Endometrium (tissue), 2 donors: ENCODE data around the gene MRTFA.

ENCODE experiments used
- FAIRE-seq: peaks from 2 replicates; lab custom pipeline; 2012; peaks lifted over from hg19 to GRCh38; lab: Jason Lieb, UNC
- donor health status: control.
- donor health status: control.

MRTFA gene

DNA sequence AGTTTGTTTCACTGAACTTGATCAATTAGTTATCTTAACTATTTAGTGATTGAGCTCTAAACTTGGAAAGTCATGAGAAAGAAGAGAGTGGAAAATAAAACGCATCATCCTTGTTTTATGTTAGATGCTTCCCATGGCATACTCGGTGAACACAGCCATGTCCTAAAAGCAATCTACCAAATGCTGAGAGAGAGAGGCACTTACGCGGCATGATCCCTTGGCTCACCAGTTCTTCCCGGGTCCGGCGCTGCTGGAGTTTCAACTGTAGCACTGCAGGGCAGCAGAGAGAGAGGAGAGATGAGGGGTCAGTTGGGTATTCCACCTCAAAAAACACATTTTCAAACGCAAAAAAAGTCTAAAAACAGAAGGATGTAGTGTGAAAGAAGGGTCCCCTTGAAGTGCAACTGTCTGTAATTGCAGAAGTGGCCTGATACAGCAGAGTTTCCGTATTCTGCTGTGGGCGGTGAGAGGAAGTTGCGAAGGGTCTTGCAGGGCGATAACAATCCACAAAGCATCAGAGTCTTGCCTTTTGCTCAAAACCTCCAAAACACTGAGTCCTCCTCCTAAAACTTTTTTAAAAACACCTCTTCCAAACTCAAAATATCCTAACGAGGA, 173.4 kb downstream of the MRTFA start:
- no peak for FAIRE-seq

DNA sequence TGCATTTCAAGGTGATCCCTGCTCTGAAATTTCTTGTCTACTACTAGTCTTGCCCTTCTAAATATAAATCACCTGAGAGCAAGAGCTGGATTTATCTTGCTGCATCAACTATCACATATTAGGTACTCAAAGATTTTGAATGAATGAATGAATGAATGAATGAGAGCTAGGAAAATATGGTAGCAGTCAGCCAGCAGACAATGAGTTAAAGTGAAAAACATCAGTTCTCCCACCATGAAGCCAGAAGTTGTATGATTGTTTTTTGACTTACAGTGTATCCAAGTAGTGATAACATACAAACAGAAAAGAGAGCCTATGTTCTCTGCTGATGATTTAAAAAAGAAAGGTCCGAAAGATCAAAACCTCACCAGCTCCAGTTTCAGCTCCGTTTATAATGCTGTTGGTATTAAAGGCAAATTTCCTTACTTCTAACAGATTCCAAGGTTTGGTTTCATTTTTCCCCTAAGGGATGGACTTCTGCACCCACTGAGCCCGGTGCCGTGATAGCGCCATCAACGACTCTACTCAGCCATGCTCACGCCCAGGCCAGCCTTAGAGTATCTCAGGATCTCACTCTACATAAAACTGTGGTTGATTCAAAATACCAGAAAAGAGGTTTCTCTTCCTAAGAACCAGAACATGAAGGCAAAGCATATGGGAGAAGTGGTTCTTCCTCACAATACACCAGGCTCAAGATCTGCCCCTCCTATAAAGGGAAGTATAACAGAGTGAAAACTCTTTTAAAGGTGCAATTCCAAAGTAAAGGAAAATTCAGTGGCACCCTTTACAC, 174.1 kb downstream of the MRTFA start:
- FAIRE-seq = no peak

DNA sequence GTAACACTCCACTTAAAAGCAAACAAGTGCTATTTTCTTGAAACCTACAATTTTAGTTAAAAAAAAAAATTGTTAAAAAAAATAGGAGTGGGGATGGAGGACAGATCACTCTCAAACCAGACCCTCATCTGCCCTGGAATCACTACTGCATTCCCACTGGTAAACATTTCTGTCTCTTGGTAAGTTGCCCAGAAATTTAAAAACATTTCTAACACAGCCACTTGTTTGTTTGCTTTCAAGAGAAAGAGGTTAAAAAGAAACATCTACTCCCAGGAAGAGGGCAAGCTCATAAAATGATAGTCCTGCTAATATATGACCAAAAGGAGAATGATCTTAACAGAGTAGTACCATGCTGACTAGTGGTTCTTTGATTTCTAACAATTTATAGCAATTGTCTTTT, 182.8 kb downstream of the MRTFA start:
- peak; percentile 98 for FAIRE-seq

DNA sequence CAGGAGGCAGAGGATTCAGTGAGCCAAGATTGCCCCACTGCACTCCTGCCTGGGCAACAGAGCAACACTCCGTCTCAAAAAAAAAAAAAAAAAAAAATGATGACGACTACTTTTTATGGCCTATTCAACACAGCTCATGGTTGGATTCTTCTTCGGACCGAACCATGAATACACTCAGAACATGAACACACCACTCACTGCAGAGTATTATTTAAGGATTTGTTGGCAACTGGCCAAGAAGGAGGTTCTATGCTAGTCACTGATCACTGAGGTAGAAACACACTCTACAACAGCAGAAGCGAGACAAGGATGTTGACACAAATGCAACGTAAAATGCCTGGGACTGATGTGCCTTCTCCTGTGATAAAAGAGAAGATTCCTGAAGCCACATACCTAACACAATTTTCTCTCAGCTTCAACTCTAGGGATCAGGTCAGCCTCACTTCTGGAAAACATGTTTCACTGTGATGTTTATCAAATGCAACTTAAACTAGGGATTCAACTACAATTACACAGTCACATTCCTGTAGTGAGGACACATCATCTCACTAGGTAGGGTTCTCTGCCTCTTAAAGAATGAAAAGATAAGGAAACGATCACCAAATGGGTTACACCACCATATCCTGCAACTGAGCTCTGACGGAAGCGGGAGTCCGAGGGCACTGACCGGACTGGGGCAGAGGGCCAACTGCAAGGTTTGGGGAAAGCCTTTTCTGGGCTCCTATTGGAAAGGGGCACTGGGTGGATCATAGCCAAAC, 183.6 kb downstream of the MRTFA start:
- no peak for FAIRE-seq

DNA sequence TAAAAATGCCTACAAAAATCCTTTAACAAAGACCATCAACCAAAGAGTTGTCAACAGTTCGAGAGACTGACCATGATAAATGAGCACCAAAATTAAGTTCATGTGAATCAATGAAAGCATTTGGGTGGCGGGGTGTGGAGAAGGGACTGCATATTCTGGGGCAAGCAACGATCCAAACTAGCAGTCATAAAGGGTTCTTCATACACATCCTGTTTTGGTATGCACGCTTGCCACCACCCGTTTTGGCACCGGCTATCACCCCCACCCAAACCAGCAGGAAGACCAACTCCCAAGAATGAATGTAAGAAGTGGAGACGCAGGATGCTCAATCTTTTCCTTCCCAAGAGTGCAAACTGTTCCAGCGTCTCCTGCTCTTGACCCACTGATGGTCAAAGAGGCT, 185.3 kb downstream of the MRTFA start:
- FAIRE-seq = no peak

DNA sequence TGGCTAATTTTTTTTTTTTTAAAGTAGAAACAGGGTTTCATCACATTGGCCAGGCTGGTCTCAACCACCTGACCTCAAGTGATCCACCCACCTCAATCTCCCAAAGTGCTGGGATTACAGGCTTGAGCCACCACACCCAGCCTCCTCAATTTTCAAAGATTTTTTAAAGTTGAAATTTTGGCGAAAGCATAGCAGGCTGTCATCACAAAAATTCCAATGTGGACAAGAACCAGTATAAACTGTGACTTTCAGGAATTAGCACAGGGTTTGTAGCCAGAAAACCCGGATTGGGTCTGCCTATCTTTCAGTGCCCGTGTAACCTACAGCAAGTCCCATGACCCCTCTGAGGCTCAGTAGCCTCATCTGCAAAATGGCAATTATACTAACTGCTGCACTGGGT, 185.9 kb downstream of the MRTFA start:
- FAIRE-seq = no peak

DNA sequence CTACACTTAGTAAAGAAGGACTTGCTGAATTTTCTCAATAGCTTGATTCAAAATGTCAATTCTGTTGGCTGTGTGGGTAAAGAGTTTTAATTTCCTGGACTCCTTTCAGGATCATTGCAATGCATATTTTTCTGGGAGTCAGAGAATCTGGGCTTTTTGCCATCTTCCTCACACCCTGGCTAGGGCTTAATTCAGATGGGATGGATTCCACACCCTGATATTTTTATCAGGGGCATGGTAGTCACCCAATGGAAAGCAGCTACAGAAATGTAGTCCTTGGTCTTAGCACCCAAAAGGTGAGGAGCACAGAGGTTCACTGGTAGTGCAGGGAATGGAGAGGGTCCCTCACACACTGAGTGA, 186.9 kb downstream of the MRTFA start:
- FAIRE-seq = no peak

DNA sequence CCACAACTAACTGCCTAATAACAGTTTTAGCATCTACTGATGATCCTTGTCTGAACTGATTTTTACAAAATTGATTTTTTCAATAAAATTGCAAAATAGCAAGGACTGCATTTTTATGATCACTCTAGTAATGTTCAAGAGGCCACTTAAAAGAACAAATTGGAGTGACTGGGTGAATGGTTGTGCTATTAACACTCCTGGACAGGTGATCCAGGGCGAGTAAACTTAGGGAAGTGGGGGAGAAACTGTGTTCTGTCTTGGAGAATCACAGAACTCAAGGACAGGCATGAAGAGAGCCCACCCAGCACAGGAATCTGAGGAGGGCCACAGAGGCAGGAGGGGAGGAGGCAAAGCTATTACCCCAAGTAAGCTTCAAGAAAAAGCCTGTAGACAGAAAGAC, 190.3 kb downstream of the MRTFA start:
- no peak for FAIRE-seq

DNA sequence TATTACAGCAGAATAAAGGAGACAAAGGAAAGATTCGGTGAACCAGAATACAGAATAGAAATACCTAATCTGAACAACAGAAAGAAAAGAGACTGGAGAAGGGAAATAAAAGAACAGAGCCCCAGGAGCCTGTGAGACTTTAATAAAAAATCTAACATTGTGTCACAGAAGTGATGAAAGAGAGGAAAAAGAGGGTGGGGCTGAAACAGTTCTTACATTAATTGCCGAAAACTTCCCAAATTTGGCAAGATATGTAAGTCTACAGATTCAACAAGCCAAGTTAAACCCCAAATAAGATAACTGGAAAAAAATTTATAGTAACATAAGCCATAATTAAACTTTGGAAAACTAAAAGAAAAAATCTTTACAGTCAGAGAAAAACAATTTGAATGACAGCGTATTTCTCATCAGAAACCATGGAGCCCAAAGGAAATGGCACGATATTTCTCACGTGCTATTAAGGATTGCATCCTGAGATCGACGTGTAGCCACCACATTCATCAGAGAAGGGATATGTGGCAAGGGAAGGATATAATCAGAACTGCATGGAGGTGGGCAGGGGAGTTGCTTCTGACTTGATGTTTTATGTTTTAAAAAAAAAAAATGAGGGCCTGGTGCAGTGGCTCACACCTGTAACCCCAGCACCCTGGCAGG, 192.2 kb downstream of the MRTFA start:
- no peak for FAIRE-seq

DNA sequence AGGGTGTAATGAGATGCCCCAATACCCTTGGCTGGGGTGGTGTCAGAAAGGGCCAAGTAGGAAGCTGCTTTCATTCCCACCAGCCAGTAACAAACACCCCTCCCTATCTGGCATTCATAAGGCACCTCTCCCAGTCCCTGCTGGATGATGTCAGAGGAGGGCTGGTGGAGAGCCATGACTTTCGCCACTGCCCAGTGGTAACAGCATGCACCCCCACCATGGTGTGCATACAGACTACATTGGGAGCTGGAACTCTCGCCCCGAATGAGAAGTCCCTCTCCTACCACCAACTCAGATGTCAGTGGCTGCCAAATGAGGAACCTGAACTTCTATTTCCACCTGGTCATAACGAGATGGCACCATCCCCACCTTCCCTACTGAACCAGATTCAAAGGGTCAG, 192.8 kb downstream of the MRTFA start:
- no peak for FAIRE-seq

DNA sequence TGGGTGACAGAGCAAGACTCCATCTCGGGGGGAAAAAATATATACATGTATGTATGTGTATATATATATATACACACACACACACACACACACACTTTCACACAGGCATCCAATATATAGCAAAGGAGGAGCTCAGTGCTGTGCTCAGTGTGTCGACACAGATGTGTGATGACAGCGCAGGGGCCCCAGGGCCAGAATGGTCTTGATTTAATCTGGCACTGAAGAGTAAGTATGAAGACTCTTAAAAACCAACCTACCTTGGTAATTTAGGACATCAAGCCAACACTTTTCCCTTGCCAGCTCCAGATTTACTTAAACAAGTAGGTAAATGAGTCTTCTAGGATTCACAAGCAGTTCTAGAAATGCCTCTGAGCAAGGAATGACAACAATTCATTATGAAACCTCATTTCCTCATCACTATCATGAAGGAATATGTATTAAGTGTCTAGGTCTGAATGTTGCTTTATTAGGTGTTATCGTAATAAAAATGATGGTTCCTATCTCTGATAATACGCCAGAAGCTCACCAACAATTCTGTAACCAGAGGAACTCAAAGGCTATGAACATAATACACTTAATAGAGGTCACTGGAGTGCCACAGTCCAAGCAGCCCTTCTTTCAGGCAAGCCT, 194.6 kb downstream of the MRTFA start:
- FAIRE-seq = no peak

DNA sequence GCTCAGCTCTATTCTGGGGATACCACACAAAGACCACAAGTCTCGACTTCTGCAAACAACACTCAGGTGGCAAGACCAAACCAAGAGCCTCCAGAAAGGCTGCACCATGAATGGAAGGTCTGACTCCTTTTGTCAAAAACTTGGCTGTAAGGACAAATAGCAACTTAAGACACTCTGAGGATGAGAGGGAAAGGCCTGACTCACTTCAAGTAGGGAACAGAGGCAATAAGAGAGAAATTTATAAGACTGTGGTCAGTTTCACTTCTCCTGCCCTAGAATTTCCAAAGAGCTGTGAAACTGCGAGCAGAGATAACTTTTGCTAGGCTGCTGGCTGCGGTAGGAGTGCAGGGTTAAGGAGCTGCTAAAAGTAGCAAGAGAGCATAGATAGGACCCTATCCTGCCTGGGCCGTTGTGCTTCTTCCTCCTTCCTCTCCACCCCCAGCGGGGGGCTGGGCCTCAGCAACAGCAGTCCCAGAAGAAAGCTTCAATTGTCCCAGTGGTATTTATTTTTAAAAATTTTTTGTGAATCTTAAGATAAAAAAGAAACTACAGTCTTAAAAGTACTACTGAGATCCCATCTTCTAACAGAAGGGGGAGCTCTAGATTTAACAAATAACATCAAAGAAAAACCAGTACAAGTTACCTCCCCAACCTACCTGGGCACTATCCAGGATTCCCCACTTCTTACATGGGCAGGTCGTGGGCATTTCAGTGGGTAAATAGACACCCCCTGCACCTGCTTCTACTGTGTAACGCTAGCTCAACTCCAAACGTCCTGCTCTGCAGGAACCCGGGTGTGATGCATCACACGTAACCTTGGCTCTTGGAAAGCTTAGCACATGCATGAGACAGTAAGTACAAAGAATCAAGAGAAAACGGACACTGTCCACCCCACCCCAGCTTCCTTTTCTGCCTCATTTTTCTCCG, 199.8 kb downstream of the MRTFA start:
- FAIRE-seq = no peak

DNA sequence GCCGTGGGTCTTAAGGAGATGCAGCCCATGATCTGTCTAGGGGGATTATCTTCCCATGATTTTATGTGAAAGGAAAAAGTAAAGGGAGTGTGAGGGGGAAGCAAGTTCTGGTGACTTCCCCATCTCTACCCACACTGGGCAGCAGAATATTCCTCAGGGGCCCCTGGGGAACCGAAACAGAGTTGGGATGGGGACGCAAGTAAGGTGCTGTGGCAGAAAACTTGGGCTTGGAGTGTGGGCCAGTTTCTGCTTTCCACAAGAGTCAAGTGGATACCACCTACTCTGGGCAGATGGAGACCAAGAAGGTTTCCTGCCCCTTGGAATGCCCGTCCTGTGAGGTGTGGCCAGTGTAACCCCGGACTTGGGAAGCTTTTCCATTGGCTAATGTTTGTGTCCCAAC, 201.8 kb downstream of the MRTFA start:
- no peak for FAIRE-seq

DNA sequence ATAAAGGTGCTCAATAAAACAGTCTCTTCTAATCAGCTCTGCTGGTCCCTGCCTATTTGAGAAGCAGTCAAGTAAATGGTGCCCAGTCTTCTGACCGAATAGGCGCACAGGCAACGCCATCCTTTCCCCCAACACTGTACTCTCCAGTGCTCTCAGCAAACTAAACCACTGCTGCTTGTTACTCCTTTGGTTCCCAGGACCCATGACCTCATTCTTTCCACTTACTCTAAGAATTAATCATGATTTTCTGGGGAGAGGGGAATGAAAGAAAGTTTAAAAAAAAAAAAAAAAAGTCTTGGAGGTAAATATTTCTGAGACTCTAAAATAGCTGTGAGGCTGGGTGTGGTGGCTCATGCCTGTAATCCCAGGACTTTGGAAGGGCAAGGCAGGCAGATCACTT, 202.4 kb downstream of the MRTFA start:
- no peak for FAIRE-seq

DNA sequence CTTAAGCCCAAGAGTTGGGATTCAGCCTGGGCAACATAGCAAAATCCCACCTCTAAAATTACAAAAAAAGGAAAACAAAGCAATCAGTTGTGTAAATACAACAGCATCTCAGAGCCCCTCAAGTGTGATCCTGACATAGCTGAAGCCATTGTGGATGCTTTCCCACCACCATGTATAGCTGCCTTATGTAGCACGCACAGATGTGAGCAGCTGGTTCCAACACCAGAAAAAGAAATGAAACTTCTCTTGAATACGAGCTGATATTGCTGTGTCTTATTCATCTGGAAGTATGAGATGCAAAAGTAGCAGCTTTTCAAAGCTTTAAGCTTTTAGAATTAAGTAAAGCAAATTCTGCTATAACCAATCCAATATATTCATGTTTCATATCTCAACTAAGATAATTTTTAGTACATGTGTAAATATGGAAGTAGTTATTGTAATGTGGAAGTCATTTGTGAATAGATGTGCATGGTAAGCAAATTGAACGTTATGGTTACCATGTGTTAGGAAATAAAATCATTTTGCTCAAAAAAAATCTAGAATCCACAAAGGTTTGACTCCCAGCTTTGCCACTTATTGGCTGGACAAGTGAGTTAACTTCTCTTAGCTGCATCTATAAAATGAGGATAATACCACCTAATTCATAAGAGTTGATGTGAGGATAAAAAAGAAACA, 203.0 kb downstream of the MRTFA start:
- FAIRE-seq = no peak

DNA sequence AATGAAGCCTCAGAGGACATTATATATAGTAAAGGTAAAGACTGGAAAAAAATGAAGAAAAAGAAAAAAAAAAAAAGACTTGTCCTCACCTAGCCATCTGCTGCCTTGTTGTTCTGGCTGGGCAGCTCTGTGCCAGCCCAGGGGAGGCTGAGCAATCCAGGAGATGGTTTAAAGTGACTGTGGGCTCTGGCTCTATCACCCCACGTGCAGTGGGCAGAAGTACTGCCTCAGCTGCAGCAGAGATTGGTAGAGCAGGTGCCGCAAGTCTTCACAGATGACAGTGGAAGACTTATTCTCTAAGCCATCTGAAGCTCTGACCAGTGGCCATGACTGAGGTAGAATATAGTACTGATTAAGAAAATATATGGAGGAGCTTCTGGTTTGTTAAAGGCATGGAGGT, 203.9 kb downstream of the MRTFA start:
- FAIRE-seq = no peak

DNA sequence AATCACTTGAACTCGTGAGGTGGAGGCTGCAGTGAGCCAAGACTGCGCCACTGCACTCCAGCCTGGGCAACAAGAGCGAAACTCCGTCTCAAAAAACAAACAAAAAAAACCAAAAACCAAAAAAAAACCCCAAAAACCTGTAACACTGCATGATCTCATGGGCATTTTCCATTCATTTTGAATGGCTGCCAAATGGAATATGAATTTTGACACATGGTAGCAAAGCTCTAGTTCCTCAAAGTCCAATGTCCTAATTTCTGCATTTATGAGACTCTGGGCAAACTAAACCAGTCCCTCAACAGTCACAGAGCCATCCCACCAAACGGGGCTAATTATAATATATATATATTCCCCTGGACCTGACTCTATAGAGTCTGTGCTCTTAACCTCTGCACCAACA, 204.4 kb downstream of the MRTFA start:
- FAIRE-seq = no peak

DNA sequence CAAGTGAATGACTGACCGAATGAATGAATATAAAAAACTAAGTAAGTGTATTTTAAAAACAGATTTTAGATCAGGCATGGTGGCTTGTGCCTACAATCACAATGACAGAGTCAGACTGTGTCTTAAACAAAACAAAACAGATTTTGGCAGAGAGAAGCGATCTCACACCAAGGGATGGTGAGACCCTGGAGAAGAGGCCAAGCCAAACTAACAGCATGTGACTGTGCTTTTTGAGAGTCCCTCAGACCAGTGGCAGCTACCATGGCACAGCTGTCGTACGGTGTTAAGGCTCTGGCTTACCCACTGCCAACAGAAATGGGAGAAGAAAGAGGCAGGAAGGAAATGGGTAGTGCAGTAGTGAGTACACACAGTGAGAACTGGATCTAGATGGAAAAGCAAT, 205.5 kb downstream of the MRTFA start:
- FAIRE-seq = no peak

DNA sequence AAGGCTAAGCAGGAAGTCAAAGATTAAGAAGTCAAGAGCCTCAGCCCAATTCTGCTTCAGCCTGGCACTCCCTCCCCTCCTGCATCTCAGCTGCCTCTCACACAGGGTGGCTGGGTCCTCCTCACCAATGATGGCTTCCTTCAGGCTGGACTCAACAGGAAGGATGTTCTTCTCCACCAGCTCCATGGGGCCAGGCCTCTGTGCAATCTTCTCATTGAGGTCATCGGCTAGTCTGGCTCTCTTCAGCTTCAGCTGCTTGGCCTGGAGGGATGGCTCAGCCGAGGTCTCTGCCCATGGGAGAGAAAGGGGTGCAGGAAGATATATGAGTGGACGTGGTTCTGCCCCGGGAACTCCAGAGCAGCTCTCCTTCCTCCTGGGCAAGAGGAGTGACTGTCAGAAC, 207.0 kb downstream of the MRTFA start:
- no peak for FAIRE-seq

DNA sequence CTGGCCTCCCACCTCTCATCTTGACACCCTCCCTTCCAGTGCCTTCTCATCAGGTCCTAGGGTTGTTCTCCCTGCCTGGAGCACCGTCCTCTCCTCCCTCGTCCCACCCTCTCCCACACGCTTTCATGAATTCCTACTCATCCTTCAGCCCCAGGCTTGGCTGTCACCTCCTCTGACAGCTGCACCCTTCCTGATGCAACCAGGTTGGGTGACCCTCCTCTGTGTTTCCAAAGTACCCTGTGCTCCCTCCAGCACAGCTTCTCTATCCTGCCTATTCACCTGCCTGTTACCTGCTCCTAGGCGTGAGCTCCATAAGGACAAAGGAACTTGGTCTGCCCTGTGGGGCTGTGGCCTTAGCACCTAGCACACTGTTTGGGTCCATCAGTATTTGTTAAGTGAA, 207.7 kb downstream of the MRTFA start:
- no peak for FAIRE-seq
